Cardiac fibroblast (primary cell): ENCODE data around the gene F10.

Experiments used
- DNase-seq, 2 donors: peaks; one replicate each; pipeline versions ENCODE4 v3.0.0 to v3.0.0-alpha.2; 2010; ENCODE audit warnings: low read depth in 2 of 2
- H3K4me3 ChIP-seq, 2 donors: replicated peaks in 1 of 2; 1 replicate in 1 of 2; 2 replicates in 1 of 2; pipeline ENCODE4 v1.5.1; 2011; ENCODE audit warnings: low read depth in 2 of 2, low read length in 2 of 2, mild to moderate bottlenecking in 2 of 2, moderate library complexity in 1 of 2
- TF ChIP-seq, protein P1 (sequence below): IDR thresholded peaks from one replicate; pipeline ENCODE4 v1.5.1; 2011; ENCODE audit warnings: low read depth, mild to moderate bottlenecking, low read length, inconsistent platforms

The F10 gene

GRCh38 chr13:113152984-113153809 lies 30.6 kb downstream of the F10 start:
- TF ChIP-seq, protein P1, sequence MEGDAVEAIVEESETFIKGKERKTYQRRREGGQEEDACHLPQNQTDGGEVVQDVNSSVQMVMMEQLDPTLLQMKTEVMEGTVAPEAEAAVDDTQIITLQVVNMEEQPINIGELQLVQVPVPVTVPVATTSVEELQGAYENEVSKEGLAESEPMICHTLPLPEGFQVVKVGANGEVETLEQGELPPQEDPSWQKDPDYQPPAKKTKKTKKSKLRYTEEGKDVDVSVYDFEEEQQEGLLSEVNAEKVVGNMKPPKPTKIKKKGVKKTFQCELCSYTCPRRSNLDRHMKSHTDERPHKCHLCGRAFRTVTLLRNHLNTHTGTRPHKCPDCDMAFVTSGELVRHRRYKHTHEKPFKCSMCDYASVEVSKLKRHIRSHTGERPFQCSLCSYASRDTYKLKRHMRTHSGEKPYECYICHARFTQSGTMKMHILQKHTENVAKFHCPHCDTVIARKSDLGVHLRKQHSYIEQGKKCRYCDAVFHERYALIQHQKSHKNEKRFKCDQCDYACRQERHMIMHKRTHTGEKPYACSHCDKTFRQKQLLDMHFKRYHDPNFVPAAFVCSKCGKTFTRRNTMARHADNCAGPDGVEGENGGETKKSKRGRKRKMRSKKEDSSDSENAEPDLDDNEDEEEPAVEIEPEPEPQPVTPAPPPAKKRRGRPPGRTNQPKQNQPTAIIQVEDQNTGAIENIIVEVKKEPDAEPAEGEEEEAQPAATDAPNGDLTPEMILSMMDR = no peak
- peak in 1 of 2 donors; percentile 41 for DNase-seq
- H3K4me3 ChIP-seq = peak overlapping the region; percentile 22 to 30

DNA sequence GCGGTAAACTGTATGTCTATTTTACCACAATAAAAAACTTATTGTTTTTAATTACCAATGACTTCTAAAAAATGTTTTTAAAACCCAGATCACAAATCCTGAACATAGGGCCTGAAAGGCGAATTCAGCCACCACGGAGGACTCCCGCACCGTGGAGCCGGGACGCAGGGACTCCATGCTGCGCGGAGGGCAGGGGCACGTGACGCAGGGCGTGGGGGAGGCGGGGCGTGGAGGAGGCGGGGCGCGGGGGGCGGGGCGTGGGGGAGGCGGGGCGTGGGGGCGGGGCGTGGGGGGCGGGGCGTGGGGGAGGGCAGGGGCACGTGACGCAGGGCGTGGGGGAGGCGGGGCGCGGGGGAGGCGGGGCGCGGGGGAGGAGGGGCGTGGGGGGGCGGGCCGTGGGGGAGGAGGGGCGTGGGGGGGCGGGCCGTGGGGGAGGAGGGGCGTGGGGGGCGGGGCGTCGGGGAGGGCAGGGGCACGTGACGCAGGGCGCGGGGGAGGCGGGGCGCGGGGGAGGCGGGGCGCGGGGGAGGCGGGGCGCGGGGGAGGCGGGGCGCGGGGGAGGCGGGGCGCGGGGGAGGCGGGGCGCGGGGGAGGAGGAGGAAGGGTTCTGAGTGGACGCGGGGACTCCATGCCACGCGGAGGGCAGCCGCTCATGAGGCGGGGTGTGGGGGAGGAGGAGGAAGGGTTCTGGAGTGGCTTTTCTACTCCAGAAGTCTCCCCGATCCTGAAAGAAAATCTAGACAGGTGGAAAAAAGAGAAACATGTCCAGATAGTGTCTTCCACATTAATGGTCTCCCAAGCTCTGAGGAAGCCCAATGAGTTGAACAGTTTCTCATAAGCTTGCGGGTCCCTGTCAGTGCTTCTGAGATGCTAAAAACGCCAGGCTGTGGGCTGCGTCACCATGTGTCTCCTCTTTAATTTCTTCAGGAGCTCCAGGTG lies 31.5 kb downstream of the F10 start:
- DNase-seq = peak; percentile 72 to 76
- H3K4me3 ChIP-seq = peak overlapping the region; percentile 22 to 33
- TF ChIP-seq, protein P1 = no peak

- no peak overlapping the region for H3K4me3 ChIP-seq
- DNase-seq = no peak
- TF ChIP-seq, protein P1 = no peak
Measured at GRCh38 chr13:113155201-113155600, 32.6 kb downstream of the F10 start.

- DNase-seq = peak in 1 of 2 donors; percentile 5
- H3K4me3 ChIP-seq = no peak overlapping the region
- TF ChIP-seq, protein P1 = no peak
Measured at GRCh38 chr13:113155982-113156655, 33.5 kb downstream of the F10 start.

DNA sequence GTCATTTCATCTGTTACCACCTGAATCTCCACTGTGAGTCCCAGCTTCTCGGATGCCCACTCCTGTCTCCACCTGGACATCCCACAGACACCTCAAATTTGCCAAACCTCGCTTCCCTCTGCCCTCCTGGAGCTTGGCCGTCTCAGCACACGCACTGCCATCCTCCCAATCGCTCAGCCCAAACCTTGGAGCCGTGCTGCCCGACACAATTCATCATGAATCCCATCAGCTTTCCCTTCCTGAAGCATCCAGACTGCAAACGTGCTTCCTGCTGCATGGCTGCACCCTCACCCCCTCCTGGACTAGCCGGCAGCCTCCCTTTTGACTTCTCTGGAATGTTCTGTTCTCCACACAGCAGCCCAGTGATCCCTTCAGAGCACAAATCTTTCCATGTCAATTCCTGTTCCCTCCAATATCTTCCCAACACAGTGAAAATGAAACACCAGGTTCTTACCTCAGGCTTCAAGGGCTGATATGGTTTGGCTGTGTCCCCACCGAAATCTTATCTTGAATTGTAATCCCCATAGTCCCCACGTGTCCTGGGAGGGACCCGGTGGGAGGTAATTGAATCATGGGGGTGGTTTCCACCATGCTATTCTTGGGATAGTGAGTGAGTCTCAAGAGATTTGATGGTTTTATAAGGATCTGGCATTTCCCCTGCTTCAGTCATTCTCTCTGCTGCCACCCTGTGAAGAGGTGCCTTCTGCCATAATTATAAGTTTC lies 34.8 kb downstream of the F10 start:
- no peak overlapping the region for H3K4me3 ChIP-seq
- DNase-seq = peak in 1 of 2 donors; percentile 9
- TF ChIP-seq, protein P1 = no peak
